WI38 (cell line): Measurements from ENCODE around the gene CACNB3.

Experiments used
- H3K4me3 ChIP-seq: 2 replicates; pipeline ENCODE4 v1.5.1; 2011; ENCODE audit warnings: low read depth, mild to moderate bottlenecking, control low read depth, low read length
- CTCF ChIP-seq: IDR thresholded peaks from 2 replicates; pipeline ENCODE4 v1.5.1; 2012; ENCODE audit warnings: low read depth, mild to moderate bottlenecking, control low read depth, low read length

The CACNB3 gene

GRCh38 chr12:48814262-48815125, 3.8 kb upstream of the CACNB3 start:
- peak overlapping the region; percentile 87 for H3K4me3 ChIP-seq
- peak; percentile 100 for TF ChIP-seq CTCF

- H3K4me3 ChIP-seq, result peak overlapping the region; percentile 87
- TF ChIP-seq CTCF, result no peak
Measured at GRCh38 chr12:48815126-48816110, 2.9 kb upstream of the CACNB3 start.

- peak overlapping the region; percentile 87 for H3K4me3 ChIP-seq
- no peak for TF ChIP-seq CTCF
Measured at GRCh38 chr12:48816143-48816854, 2.0 kb upstream of the CACNB3 start.

- H3K4me3 ChIP-seq, result peak overlapping the region; percentile 69
- no peak for TF ChIP-seq CTCF
Measured at GRCh38 chr12:48818831-48819590, 715 bp downstream of the CACNB3 start.

GRCh38 chr12:48819986-48820725, 1.9 kb downstream of the CACNB3 start:
- TF ChIP-seq CTCF, result no peak
- no peak overlapping the region for H3K4me3 ChIP-seq

- no peak for TF ChIP-seq CTCF
- H3K4me3 ChIP-seq, result no peak overlapping the region
Measured at GRCh38 chr12:48822139-48822538, 3.8 kb downstream of the CACNB3 start.
